Stimulated activated CD4-positive, alpha-beta T cell treated with anti-CD3 and anti-CD28 coated beads, Interleukin-12 subunit alpha, Interleukin-12 subunit beta, amount 100 ng/mL, for 48 hours (primary cell): Measurements from ENCODE around the gene SRRM3.
A peak's percentile ranks its signal among the peaks of the same experiment; 100 is the strongest.
"Not testable (repeated sequence)": the region's sequence is repeated elsewhere in the genome, so short reads cannot be mapped to it uniquely, and the experiment has no call there.

ENCODE experiments used
- DNase-seq, 3 donors: peaks; one replicate each; pipeline ENCODE4 v3.0.0-alpha.2; 2020; ENCODE audit warnings: low read depth in 2 of 3, low spot score in 1 of 3

The SRRM3 gene

GRCh38 chr7:76189276-76189675, 12.4 kb upstream of the SRRM3 start:
- no peak for DNase-seq

DNA sequence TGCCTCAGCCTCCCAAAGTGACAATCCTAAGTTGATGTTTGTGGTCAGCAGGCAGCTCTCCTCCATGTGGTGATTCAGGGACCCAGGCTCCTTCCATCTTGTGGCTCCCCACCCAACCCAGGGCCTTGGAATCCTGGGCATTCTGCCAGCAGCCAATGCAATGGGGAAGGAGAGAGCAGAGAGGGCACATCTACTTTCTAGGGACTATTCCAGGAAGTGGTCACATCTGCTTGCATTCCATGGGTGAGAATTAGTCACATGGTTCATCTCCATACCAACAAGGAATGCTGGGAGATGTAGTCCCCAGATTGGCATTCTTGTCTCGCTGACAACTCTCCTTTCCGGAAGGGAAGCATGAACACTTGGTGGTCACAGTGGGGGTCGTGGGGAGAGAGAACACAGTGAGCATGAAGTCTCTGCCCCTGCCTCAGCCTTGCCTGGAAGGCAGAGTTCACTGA, 9.9 kb upstream of the SRRM3 start:
- DNase-seq = no peak

DNA sequence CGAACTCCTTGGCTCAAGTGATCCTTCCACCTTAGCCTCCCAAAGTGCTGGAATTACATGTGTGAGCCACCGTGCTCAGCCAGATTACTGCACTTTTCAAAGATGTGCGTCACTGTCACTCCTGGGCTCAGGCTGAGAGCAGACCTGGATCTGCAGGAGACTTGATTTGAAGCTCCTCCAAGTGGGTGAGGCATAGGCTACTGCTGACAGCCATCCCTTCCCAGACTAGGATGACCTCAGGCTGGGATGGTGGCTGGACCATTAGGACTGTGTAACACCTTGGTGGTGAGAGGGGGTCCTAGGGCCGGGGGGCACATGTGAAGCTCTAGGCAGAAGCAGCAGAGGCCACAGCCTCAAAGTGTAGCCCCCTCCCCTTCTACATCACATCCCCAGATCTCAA, 8.2 kb upstream of the SRRM3 start:
- no peak for DNase-seq

GRCh38 chr7:76193883-76194282, 7.8 kb upstream of the SRRM3 start:
- no peak for DNase-seq

- no peak for DNase-seq
Measured at GRCh38 chr7:76196786-76197185, 4.9 kb upstream of the SRRM3 start.

DNA sequence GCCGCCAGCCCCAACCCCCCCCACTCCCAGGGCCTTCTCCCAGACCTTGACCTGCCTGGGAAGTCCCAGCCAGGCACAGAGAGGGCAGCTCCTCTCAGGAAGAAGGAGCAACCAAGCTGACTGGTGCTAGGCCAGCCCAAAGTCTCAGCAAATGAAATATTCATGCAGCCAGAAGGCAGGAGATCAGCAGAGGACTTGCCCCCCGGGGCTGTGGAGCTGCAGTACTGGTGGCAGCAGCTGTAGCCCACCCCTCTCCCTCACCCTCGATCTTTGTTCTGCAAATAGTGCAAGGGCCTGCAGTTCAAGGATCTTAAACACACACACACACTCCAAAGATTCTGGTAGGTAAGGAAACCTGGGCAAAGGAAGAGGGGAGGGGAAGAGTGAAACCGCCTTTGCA, 3.5 kb upstream of the SRRM3 start:
- no peak for DNase-seq

GRCh38 chr7:76202666-76203030, 952 bp downstream of the SRRM3 start:
- no peak for DNase-seq

- DNase-seq = no peak
Measured at GRCh38 chr7:76204147-76204546, 2.5 kb downstream of the SRRM3 start.

GRCh38 chr7:76206633-76207032, 4.9 kb downstream of the SRRM3 start:
- DNase-seq = no peak

- DNase-seq = no peak
Measured at GRCh38 chr7:76209310-76209709, 7.6 kb downstream of the SRRM3 start.

DNA sequence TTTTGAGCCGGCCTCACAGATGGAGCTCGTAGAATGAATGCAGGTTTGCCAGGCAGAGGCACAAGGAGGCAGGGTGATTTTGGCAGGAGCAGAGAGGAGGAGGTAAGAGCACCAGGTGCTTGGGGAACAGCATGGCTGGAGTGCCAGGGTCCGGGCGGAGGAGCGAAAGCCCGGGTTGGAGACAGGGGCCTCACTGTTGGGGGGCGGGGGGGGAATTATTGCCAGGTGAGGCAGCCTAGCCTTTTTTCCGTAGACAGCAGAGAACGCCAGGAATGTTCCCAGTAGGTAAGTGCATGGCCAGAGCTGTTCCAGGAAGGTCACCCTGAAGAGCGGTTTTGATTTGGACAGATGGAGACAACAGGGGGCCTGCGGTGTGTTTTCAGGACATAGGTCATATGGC, 9.5 kb downstream of the SRRM3 start:
- no peak for DNase-seq

DNA sequence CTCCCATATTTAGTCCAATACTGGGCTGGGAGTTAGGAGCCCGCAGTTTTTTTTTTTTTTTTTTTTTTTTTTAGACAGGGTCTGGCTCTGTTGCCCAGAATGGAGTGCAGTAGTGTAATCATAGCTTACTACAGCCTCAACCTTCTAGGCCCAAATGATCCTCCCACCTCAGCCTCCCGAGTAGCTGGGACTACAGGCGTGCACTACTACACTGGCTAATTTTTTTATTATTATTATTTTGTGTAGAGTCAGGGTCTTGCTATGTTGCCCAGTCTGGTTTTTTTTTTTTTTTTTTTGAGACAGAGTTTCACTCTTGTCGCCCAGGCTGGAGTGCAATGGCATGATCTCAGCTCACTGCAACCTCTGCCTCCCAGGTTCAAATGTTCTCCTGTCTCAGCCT, 13.7 kb downstream of the SRRM3 start:
- DNase-seq = not testable (repeated sequence)

- no peak for DNase-seq
Measured at GRCh38 chr7:76216381-76217082, 14.8 kb downstream of the SRRM3 start.

DNA sequence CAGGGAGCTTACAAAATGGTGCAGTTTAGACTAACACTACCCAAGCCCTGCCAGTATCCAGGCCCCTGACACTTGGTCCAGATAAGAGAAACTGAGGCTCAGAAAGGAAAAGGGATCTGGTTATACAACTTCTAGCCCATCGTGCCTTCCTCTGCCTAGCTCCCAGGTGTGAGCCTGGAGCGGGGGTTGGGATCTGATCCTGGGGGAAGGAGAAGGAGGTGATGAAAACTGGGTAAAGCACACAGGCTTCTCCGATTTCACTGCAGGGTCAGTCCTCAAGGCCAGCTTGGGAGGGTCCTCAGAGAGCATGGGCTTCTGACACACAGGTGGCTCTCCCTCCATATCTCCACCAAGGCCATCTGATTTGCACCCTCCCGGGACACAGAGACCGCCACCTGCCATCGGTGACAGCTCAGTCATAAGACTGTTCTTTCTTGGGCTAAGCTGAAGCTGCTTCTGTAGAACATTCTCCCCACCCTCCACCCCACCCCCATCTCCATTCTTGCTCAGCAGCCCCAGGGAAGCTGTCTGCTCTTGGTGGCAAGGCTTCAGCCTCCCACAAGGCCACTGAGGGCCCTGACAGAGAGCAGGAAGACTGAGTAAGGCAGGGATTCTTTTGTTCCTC, 16.4 kb downstream of the SRRM3 start:
- no peak for DNase-seq

GRCh38 chr7:76220185-76221057, 18.7 kb downstream of the SRRM3 start:
- DNase-seq = no peak

DNA sequence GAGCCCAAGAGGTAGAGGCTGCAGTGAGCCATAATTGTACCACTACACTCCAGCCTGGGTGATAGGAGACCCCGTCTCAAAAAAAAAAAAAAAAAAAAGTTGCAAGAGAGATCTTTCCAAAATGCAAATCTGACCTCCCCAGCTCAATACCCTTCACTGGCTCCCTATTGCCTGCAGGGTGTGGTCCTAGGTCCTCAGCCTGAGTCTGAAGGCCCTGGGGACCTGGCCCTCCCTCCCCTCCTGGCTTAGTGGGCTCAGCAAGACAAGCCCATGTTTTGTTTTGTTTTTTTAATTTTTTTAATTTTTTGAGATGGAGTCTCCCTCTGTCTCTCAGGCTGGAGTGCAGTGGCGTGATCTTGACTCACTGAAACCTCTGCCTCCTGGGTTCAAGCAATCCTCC, 20.6 kb downstream of the SRRM3 start:
- DNase-seq = no peak

DNA sequence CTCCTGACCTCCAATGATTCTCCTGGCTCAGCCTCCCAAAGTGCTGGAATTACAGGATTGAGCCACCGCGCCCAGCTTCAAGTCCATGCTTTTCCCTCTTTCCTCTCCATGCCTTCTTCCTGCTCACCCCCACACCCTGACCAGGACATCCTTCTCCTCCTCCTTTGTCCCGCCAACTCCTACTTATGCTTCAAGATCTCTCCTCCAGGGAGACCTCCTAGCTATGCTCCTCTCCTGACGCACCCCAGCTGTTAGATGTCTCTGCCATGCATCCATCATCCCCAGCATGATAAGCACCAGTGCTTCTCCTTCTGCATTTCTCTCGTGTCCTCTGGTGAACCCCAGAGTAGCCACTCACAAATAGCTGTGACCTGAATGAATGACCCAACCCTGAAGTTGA, 21.1 kb downstream of the SRRM3 start:
- no peak for DNase-seq

DNA sequence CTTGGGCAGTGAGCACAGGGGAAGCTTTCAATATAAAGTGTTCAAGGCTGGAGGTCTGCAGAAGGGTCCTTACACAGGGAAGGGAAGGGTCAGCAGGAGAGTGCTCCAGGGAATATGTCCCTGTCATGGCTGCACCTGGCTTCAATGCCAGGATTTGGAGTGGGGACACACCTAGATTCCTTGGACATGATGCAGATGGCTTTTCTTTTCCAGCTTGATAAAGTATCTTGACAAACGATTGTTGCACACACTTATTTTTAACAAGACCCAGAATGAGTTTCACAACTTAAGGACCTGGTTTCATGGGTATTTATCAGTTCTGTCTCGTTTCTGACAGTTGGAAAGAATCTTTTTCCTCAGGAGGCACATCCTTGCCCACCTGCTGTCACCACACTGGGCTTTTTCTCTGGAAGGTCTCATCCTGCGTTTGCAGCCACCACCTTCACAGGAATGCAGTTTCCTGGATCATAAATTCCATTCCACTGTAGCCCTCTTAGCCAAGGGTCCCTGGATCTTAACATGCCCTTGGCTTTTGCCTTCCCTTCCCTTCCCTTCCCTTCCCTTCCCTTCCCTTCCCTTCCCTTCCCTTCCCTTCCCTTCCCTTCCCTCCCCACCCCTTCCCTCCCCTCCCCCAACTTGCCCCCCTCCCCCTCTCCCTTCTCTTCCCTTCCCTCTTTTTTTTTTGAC, 21.7 kb downstream of the SRRM3 start:
- DNase-seq = no peak

GRCh38 chr7:76224695-76225094, 23.0 kb downstream of the SRRM3 start:
- DNase-seq = no peak

DNA sequence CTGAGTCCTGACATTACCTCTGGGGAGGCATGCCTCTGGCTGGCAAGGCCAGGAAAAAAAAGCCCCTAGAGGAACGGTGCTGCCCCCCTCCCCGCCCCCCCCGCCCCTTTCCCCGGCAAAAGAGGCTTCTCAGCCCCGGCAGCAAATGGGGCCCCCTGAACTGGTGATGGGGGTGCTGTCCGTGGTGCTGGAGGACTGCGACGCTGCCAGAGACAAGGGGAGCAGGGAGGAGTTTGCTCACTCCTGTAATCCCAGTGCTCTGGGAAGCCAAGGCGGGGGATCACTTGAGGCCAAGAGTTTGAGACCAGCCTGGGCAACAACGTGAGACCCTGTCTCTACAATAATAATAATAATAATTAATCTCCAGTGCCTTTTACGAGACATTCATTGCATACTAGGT, 23.7 kb downstream of the SRRM3 start:
- DNase-seq = peak in 1 of 3 donors; percentile 17

DNA sequence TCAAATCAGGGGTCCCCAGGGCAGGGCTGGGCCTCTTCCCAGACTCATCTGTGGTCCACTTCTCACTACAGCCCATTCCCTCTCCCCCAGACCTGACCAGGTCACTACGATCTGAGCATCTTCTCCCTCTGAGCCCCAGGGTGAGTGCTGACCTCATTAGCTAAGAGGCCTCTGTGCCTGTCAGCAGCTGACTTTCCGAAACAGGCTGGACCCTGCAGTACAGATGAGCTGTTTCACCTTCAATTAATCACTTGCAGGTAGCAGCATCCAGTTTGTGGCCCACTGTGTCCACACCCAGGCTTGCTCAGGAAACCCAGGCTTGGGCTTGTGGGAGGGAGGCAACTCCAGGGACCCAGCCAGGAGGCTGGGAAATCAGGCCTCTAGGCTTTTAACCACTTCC, 24.3 kb downstream of the SRRM3 start:
- DNase-seq = no peak
